ENCODE results near the gene MTHFR. TPM values are rescaled to one million over a fixed set of nuclear protein-coding genes. Genes with fewer than 3 reads are reported as not detected.

The MTHFR gene
- total RNA-seq, 1 donor from 2014 or later = 55.4 TPM

Other genes with a start within 250 kb of the MTHFR start
- 3.5 TPM for gene FBXO2, start 151.5 kb downstream of the MTHFR start, total RNA-seq
- 19.3 TPM for gene FBXO44, start 151.1 kb downstream of the MTHFR start, total RNA-seq
- 7.5 TPM for gene FBXO6, start 141.8 kb downstream of the MTHFR start, total RNA-seq
- gene MAD2L2, start 124.8 kb downstream of the MTHFR start, total RNA-seq = 16.6 TPM
- 0.08 TPM for gene DRAXIN, start 114.3 kb downstream of the MTHFR start, total RNA-seq
- gene AGTRAP, start 69.8 kb downstream of the MTHFR start, total RNA-seq = 33.1 TPM
- gene C1orf167, start 43.8 kb downstream of the MTHFR start, total RNA-seq = 0.68 TPM
- gene CLCN6, start 227 bp upstream of the MTHFR start, total RNA-seq = 25.9 TPM
- gene NPPA, start 41.8 kb upstream of the MTHFR start, total RNA-seq = not detected
- gene NPPB, start 53.0 kb upstream of the MTHFR start, total RNA-seq = not detected
- gene KIAA2013, start 120.5 kb upstream of the MTHFR start, total RNA-seq = 36.6 TPM
- 54.5 TPM for gene PLOD1, start 128.8 kb upstream of the MTHFR start, total RNA-seq
- gene MFN2, start 174.5 kb upstream of the MTHFR start, total RNA-seq = 116 TPM
- 28.0 TPM for gene MIIP, start 213.5 kb upstream of the MTHFR start, total RNA-seq

All from ureter (tissue), 1 donor.